Adipose tissue (tissue), 3 donors: ENCODE data around the gene ASTN2. TPM values are rescaled to one million over a fixed set of nuclear protein-coding genes. Genes with fewer than 3 reads are reported as not detected.

Experiments used
- H3K27ac ChIP-seq: one replicate; pipeline ENCODE4 v1.5.1; 2013; ENCODE audit warnings: low read depth, low read length
- WGBS, 3 donors: extraction: QIAGEN DNeasy Blood & Tissue Kit; methylation state at CpG; one replicate each; pipeline ENCODE4 v1.1.7; 2013; 5-methylcytosine and 5-hydroxymethylcytosine counted together
- polyA plus RNA-seq, 3 donors: library from polyadenylated mRNA; stranded (reverse); fragments of 200-250 nt; gene quantifications; one replicate each; pipeline ENCODE4 v1.2.3, GENCODE V29; 2013
- donor health status: healthy with polysubstance abuse.
- donor health status: Bipolar disorder and iron deficiency.
- donor health status: healthy.

The ASTN2 gene
- polyA plus RNA-seq, 3 donors, result 2.8 to 4.5 (median 3.0) TPM

GRCh38 chr9:117116084-117116483 is 298.8 kb downstream of the ASTN2 start:
- no peak overlapping the region for H3K27ac ChIP-seq

DNA sequence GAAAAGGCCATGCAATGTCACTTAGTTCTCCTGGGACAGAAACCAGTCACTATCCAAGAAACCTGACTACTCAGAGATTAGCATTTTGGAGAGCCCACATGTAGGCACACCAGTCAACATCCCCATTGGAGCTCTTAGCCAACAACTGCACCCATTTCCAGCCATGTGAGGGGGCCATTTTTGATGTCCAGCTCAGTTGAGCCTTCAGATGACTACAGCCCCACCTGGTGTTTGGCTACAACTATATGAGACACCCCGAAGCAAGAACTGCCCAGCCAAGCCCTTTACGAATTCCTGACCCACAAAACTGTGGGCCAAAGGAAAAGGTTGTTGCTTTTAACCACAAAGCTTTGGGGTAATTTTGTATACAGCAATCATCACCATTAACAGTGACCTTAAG is 300.1 kb downstream of the ASTN2 start:
- 40 to 67% (median 62%) methylated on average over 2 of the region's 2 CpGs for WGBS, 3 donors

DNA sequence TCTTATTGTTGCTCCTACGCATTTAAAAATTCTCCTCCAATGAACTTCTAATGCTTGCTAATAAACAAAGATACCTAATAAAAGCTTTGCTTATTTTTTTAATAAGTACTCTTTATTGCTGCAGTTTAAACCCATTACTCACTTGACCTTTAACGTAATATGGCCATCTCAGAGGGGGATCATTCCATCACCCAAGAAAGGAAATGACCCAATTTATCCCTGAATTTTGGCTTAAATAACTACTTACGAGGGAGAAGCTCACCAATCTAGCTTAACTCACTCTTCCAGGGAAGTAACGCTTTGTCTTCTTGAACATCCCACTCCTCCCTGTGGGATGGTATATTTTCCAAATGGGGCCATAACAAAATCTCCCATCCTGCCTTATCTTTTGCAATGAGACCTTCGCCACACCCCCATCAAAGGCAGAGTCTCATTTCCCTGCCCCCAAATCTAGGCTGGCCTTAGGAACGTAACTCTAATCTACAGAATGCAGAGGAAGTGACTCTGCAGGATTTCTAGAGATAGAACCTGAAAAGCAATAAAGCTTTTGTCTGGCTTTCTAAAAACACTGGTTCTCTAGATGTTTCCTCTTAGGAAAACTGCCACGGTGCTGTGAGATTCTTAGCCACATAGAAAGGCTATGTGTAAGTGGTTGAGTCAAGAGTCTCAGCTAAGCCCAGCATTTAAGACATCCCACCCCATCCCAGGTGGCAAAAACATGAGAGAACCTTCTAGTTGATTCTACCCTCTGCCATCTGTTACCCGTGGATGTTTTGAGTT is 310.0 kb downstream of the ASTN2 start:
- WGBS, 3 donors, result 53 to 67% (median 57%) methylated on average over 8 of the region's 8 CpGs
- H3K27ac ChIP-seq, result no peak overlapping the region

More for the DNA sequence above, 300.1 kb downstream of the ASTN2 start:
- no peak overlapping the region for H3K27ac ChIP-seq

GRCh38 chr9:117104206-117104605 is 310.7 kb downstream of the ASTN2 start:
- 84 to 96% (median 92%) methylated on average over 1 of the region's 1 CpG for WGBS, 3 donors
- H3K27ac ChIP-seq, result no peak overlapping the region

- no peak overlapping the region for H3K27ac ChIP-seq
- whole genome bisulfite sequencing, 3 donors, result 47 to 60% (median 53%) methylated on average over 3 of the region's 3 CpGs
These were observed 311.3 kb downstream of the ASTN2 start for GRCh38 chr9:117103438-117104110.

- no peak overlapping the region for H3K27ac ChIP-seq
- 67 to 85% (median 73%) methylated on average over 1 of the region's 1 CpG for WGBS, 3 donors
These were observed 313.8 kb downstream of the ASTN2 start for GRCh38 chr9:117101008-117101407.

GRCh38 chr9:117098331-117098730 is 316.5 kb downstream of the ASTN2 start:
- no peak overlapping the region for H3K27ac ChIP-seq
- WGBS, 3 donors, result 54 to 79% (median 68%) methylated on average over 3 of the region's 3 CpGs

DNA sequence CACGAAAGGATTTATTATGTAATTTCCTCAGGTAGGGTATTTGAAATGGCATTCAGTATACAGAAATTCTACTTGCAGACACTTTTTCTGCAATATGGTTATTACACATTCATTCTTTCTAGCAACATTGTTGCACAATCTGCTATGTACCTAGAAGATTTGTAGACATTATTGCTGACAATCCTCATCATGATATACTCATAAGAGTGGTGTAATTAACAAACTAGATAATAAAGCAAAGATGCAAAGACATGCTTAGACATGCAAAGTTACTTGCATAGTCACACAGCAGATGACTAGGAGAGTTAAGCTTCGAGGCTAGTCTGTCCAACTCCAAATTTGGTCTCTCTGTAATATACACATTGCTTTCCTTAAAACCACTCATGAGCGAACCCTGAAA is 317.1 kb downstream of the ASTN2 start:
- 74 to 79% (median 78%) methylated on average over 3 of the region's 3 CpGs for WGBS, 3 donors

GRCh38 chr9:117096138-117096537 is 318.7 kb downstream of the ASTN2 start:
- H3K27ac ChIP-seq, result no peak overlapping the region
- WGBS, 3 donors, result 85 to 93% (median 88%) methylated on average over 1 of the region's 1 CpG

More for the DNA sequence above, 317.1 kb downstream of the ASTN2 start:
- no peak overlapping the region for H3K27ac ChIP-seq

DNA sequence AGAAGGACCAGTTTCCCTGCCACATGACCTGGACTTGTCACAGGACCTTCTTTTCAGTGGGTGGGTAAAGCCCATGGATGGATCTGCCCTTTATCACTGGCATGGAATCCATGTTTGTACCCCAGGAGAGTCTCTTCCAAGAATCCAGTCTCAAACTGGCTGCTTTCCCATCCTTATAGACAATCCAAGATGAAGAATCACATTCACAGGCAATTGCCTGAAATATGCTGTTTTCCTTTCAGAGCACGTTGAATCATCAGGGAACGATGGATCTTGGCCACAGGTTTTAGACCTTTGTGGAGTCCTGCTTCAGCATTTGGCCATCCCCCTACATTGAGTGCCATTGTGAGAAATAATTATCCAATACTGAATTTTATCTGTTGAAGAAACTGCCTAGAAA is 319.8 kb downstream of the ASTN2 start:
- WGBS, 3 donors, result 50 to 81% (median 64%) methylated on average over 2 of the region's 2 CpGs
- no peak overlapping the region for H3K27ac ChIP-seq

- 25 to 37% (median 36%) methylated on average over 4 of the region's 4 CpGs for WGBS, 3 donors
- H3K27ac ChIP-seq, result no peak overlapping the region
These were observed 320.7 kb downstream of the ASTN2 start for GRCh38 chr9:117093891-117094844.

- 0 to 47% (median 0%) methylated on average over 1 of the region's 1 CpG for WGBS, 3 donors
- H3K27ac ChIP-seq, result no peak overlapping the region
These were observed 322.3 kb downstream of the ASTN2 start for GRCh38 chr9:117092582-117092981.

DNA sequence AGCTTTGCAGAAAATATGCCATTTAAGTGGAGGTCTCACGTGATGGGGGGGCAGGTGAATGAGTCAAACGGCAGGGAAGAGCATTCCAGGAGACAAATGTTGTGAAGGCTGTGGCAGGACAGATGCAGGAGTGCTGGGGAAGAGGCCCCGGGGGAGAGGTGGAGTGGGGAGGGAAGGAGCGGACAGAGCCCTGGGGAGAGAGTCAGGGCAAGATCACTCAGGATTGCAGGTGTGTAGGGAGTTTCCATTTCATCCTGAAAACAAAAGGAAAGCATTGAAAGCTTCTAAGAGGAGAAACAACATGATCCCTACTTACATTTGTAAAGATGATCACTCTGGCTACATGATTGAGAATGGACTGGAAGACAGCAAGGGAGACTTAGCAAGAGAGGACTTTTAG is 323.3 kb downstream of the ASTN2 start:
- H3K27ac ChIP-seq, result no peak overlapping the region
- WGBS, 3 donors, result 48 to 63% (median 59%) methylated on average over 4 of the region's 4 CpGs

DNA sequence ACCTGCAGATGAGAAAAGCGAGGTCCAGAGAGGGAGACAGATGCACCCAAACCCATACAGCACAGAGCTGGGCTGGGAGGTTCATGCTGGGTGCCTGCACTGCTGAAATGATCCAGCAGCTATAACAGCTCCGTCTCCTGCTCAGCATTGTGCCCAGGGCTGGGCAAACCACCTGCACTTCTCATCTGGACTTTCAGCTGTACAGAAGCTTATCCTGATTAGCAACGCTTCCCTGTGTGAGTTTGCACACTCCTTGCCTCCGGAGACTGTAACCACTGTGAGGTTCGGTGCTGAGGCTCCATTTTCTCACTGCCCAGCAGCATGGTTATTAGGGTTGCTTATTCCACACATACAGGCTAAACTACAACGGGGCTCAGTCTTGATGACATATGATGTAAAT is 326.1 kb downstream of the ASTN2 start:
- 72 to 78% (median 77%) methylated on average over 6 of the region's 6 CpGs for WGBS, 3 donors
- H3K27ac ChIP-seq, result no peak overlapping the region

- 59 to 71% (median 63%) methylated on average over 4 of the region's 4 CpGs for WGBS, 3 donors
These were observed 326.7 kb downstream of the ASTN2 start for GRCh38 chr9:117088140-117088539.

GRCh38 chr9:117084221-117084620 is 330.6 kb downstream of the ASTN2 start:
- WGBS, 3 donors, result 71 to 81% (median 78%) methylated on average over 4 of the region's 4 CpGs
- H3K27ac ChIP-seq, result no peak overlapping the region

More at GRCh38 chr9:117088140-117088539, 326.7 kb downstream of the ASTN2 start:
- H3K27ac ChIP-seq, result no peak overlapping the region

GRCh38 chr9:117083559-117083958 is 331.3 kb downstream of the ASTN2 start:
- no peak overlapping the region for H3K27ac ChIP-seq
- 53 to 65% (median 60%) methylated on average over 8 of the region's 8 CpGs for WGBS, 3 donors

GRCh38 chr9:117081641-117082317 is 333.1 kb downstream of the ASTN2 start:
- H3K27ac ChIP-seq, result no peak overlapping the region
- WGBS, 3 donors, result 40 to 46% (median 44%) methylated on average over 5 of the region's 5 CpGs
